Endometrial microvascular endothelial cells (primary cell): ENCODE measurements around the gene RFX4. TPM values are rescaled to one million over a fixed set of nuclear protein-coding genes. Genes with fewer than 3 reads are reported as not detected.
"Not testable (repeated sequence)": the region's sequence is repeated elsewhere in the genome, so short reads cannot be mapped to it uniquely, and the experiment has no call there.

ENCODE experiments used
- in situ Hi-C: cut with HindIII; loops from 2 replicates; pipeline ENCODE4 v1.10.0; 2017; ENCODE audit warnings: low sequenced_read_pairs, low pct_unique_long_range_greater_than_20kb; ENCODE audit errors: inconsistent ontology term
- total RNA-seq: library from RNA; depleted of rRNA; stranded (reverse); fragments of >200 nt; gene quantifications from one replicate; pipeline ENCODE4 v1.2.3, GENCODE V29; 2015; ENCODE audit errors: inconsistent ontology term

The RFX4 gene
- total RNA-seq, 1 donor from 2014 or later = not detected

- in situ Hi-C loops = no loop called here
Measured at GRCh38 chr12:106714926-106715325, 132.1 kb downstream of the RFX4 start.

- in situ Hi-C loops = no loop called here
Measured at GRCh38 chr12:106715582-106715981, 132.8 kb downstream of the RFX4 start.

GRCh38 chr12:106717673-106718072 is 134.9 kb downstream of the RFX4 start:
- in situ Hi-C loops = no loop called here

- in situ Hi-C loops = no loop called here
Measured at GRCh38 chr12:106719879-106720278, 137.1 kb downstream of the RFX4 start.

- in situ Hi-C loops = no loop called here
Measured at GRCh38 chr12:106720696-106721095, 137.9 kb downstream of the RFX4 start.

- in situ Hi-C loops = no loop called here
Measured at GRCh38 chr12:106721915-106722314, 139.1 kb downstream of the RFX4 start.

- in situ Hi-C loops = no loop called here
Measured at GRCh38 chr12:106722837-106723236, 140.0 kb downstream of the RFX4 start.

GRCh38 chr12:106723416-106723815 is 140.6 kb downstream of the RFX4 start:
- in situ Hi-C loops = no loop called here

GRCh38 chr12:106724116-106724515 is 141.3 kb downstream of the RFX4 start:
- in situ Hi-C loops = no loop called here

- in situ Hi-C loops = no loop called here
Measured at GRCh38 chr12:106724934-106725333, 142.1 kb downstream of the RFX4 start.

GRCh38 chr12:106726603-106727202 is 143.9 kb downstream of the RFX4 start:
- in situ Hi-C loops = not testable (repeated sequence)

- in situ Hi-C loops = no loop called here
Measured at GRCh38 chr12:106729611-106730010, 146.8 kb downstream of the RFX4 start.

- in situ Hi-C loops = no loop called here
Measured at GRCh38 chr12:106732890-106733289, 150.1 kb downstream of the RFX4 start.

- in situ Hi-C loops = no loop called here
Measured at GRCh38 chr12:106733660-106734059, 150.9 kb downstream of the RFX4 start.

GRCh38 chr12:106736051-106736957 is 153.5 kb downstream of the RFX4 start:
- in situ Hi-C loops = no loop called here

- in situ Hi-C loops = no loop called here
Measured at GRCh38 chr12:106739318-106739717, 156.5 kb downstream of the RFX4 start.

- in situ Hi-C loops = no loop called here
Measured at GRCh38 chr12:106739815-106740530, 157.2 kb downstream of the RFX4 start.

- in situ Hi-C loops = no loop called here
Measured at GRCh38 chr12:106740818-106741217, 158.0 kb downstream of the RFX4 start.

GRCh38 chr12:106741247-106741646 is 158.4 kb downstream of the RFX4 start:
- in situ Hi-C loops = no loop called here
